ENCODE data around the gene CLCN4. TPM values are rescaled to one million over a fixed set of nuclear protein-coding genes. Genes with fewer than 3 reads are reported as not detected.

CLCN4 gene
- total and polyA plus RNA-seq, 2 of the 8 experiments (the other 6 are each of a cell fraction or from before 2014, with no cell fraction given), result 3.3 to 11.2 TPM

GRCh38 chrX:10175319-10175871 is 18.6 kb downstream of the CLCN4 start:
- Histone ChIP-seq H3K4ac (replicated peaks; ENCODE audit: insufficient read length, low read depth, low read length) (no peak overlapping the region), H3K23ac (ENCODE audit: insufficient read length) (no peak overlapping the region), H2BK15ac (ENCODE audit: low read length) (no peak overlapping the region), H3K56ac (replicated peaks; ENCODE audit: insufficient read length, low read depth, low read length) (no peak overlapping the region), H3K4me1 (replicated peaks in 1 of 4; ENCODE audit: control insufficient read depth in 3 of 4, insufficient read depth in 4 of 4, low read length in 3 of 4) (peaks cover 4 to 14% (median 12%) of the 10 kb centered on the region in 4 experiments), H3K23me2 (ENCODE audit: low read depth, low read length) (no peaks in the 10 kb centered on the region), H3K4me2 (ENCODE audit: insufficient read depth in 1 of 2, low read depth in 2 of 2, low read length in 2 of 2) (no peak overlapping the region), H3K4me3 (ENCODE audit: extremely low read depth in 1 of 4, insufficient read depth in 2 of 4, low read depth in 3 of 4, low read length in 4 of 4) (no peak overlapping the region), H2BK120ac (replicated peaks; ENCODE audit: low read depth, low read length) (no peak overlapping the region), H2BK5ac (ENCODE audit: low read depth, low read length) (no peak overlapping the region), H2AFZ (ENCODE audit: low read length) (no peak overlapping the region), H4K8ac (ENCODE audit: extremely low read depth, insufficient read depth, low read length) (no peak overlapping the region), H3K36me3 (ENCODE audit: control insufficient read depth in 2 of 4, insufficient read depth in 4 of 4, low read length in 3 of 4) (no peaks in the 10 kb centered on the region), H4K5ac (ENCODE audit: insufficient read length, low read depth, low read length) (no peak overlapping the region), H3K27me3 (replicated peaks in 1 of 4; ENCODE audit: control insufficient read depth in 3 of 4, extremely low read depth in 1 of 4, insufficient read depth in 3 of 4, low read length in 3 of 4) (no peaks in the 10 kb centered on the region; a peak in 1 of 7 replicates), H4K91ac (replicated peaks; ENCODE audit: insufficient read length, low read length) (peak overlapping the region; percentile 30), H3K18ac (ENCODE audit: extremely low read depth, low read length) (no peak overlapping the region), H3K14ac (ENCODE audit: insufficient read length) (no peak overlapping the region), H4K20me1 (replicated peaks in 1 of 2; ENCODE audit: control insufficient read depth in 1 of 2, insufficient read depth in 2 of 2, low read length in 2 of 2) (no peaks in the 10 kb centered on the region), H3K9ac (replicated peaks in 1 of 4; ENCODE audit: extremely low read depth in 1 of 4, low read depth in 3 of 4, low read length in 3 of 4) (no peak overlapping the region), H2BK12ac (ENCODE audit: low read depth, low read length) (no peak overlapping the region), H2AK5ac (ENCODE audit: low read depth, low read length) (0 out of 2 replicates have a peak overlapping the region, but pooled peaks have one; percentile 24), H3K9me3 (ENCODE audit: insufficient read depth in 2 of 2, low read depth in 1 of 2, low read length in 1 of 2) (no peaks in the 10 kb centered on the region), H3K79me1 (ENCODE audit: low read depth, low read length) (no peaks in the 10 kb centered on the region), H3K79me2 (ENCODE audit: control insufficient read depth in 1 of 2, insufficient read depth in 2 of 2, low read length in 2 of 2) (no peaks in the 10 kb centered on the region), H3K27ac (ENCODE audit: low read depth, low read length) (no peak overlapping the region), H2BK20ac (ENCODE audit: low read length) (no peak overlapping the region)
- FAIRE-seq, result no peak
- ChIA-PET CTCF (ENCODE audit: partially characterized antibody) (interaction anchor here (0.9 to 1.6 kb wide), 2 partner anchors 13 to 549 kb away, joined by 3 to 6 read pairs; no protein-coding TSS in a partner anchor), POLR2A (ENCODE audit: partially characterized antibody) (interaction anchor here (3.5 kb wide), 1 partner anchor 19 kb away, joined by 14 read pairs; the partner anchor contains the start of gene CLCN4)
- WGBS, 2 experiments (ENCODE audit: extremely low coverage in 1 of 2, insufficient coverage in 1 of 2, insufficient read length in 1 of 2, insufficient replicate concordance in 2 of 2, low coverage in 1 of 2, low lambda C conversion rate in 2 of 2, missing lambda C conversion rate in 1 of 2), result 89% methylated on average over 6 of the region's 8 CpGs; no CpG with 5 or more reads in 1 of the 2 experiments
- no peak for DNase-seq (ENCODE audit: low read depth in 1 of 2, low spot score in 2 of 2)
- no peak for TF ChIP-seq TCF12 (IDR thresholded peaks at IDR 0.05; ENCODE audit: low read depth, low read length)
- TF ChIP-seq POLR2AphosphoS5 (IDR thresholded peaks at IDR 0.05; ENCODE audit: low read depth, low read length), result no peak
- no peak for TF ChIP-seq NRF1 (IDR thresholded peaks at IDR 0.05; ENCODE audit: low read depth, low read length)
- no peak for TF ChIP-seq CBX8 (IDR thresholded peaks at IDR 0.05; ENCODE audit: borderline replicate concordance, low read depth, low read length)
- no peak for TF ChIP-seq SP1 (IDR thresholded peaks at IDR 0.05; ENCODE audit: low read depth, low read length)
- no peak for TF ChIP-seq EP300 (IDR thresholded peaks at IDR 0.05; ENCODE audit: borderline replicate concordance in 1 of 2, low read depth in 2 of 2, low read length in 2 of 2)
- TF ChIP-seq GABPA (IDR thresholded peaks at IDR 0.05; ENCODE audit: borderline replicate concordance, insufficient read depth, low read length), result no peak
- TF ChIP-seq KDM5A (IDR thresholded peaks at IDR 0.05; ENCODE audit: low read length), result no peak
- TF ChIP-seq YY1 (IDR thresholded peaks at IDR 0.05; ENCODE audit: low read depth, low read length), result no peak
- no peak for TF ChIP-seq BRCA1 (IDR thresholded peaks at IDR 0.05; ENCODE audit: low read depth, low read length)
- TF ChIP-seq ASH2L (IDR thresholded peaks at IDR 0.05; ENCODE audit: low read length), result no peak
